Measurements from ENCODE around the gene MAPKAPK3. TPM values are rescaled to one million over a fixed set of nuclear protein-coding genes. Genes with fewer than 3 reads are reported as not detected.
A peak's percentile ranks its signal among the peaks of the same experiment; 100 is the strongest.

The MAPKAPK3 gene
- total and polyA plus RNA-seq, 7 experiments from 2014 or later, result 26.7 to 196 (median 53.4) TPM

- Mint-ChIP-seq H3K27me3 (peaks cover 0 to 2% (median 0%) of the 10 kb centered on the region in 5 donors), H3K27ac (peak overlapping the region; percentile 45 to 96 (median 93)), H3K36me3 (peaks cover 31 to 91% (median 36%) of the 10 kb centered on the region in 5 donors), H3K4me1 (peaks cover 52 to 92% (median 73%) of the 10 kb centered on the region in 7 donors), H3K9me3 (no peaks in the 10 kb centered on the region), H3K4me3 (peak overlapping the region; percentile 83 to 98 (median 92))
- Histone ChIP-seq H3K27me3 (ENCODE audit: control insufficient read depth in 2 of 2, insufficient read depth in 2 of 2, low read length in 2 of 2) (no peaks in the 10 kb centered on the region), H3K9me3 (ENCODE audit: control insufficient read depth in 2 of 3, low read length in 3 of 3) (no peaks in the 10 kb centered on the region), H3K27ac (ENCODE audit: low read depth, low read length) (peak overlapping the region; percentile 93), H3K4me1 (ENCODE audit: control insufficient read depth in 2 of 2, insufficient read depth in 2 of 2, low read length in 2 of 2) (peaks cover 65 to 70% of the 10 kb centered on the region in 2 donors), H3K36me3 (ENCODE audit: control insufficient read depth in 2 of 3, insufficient read depth in 3 of 3, low read length in 3 of 3) (peaks cover 18 to 71% (median 25%) of the 10 kb centered on the region in 3 experiments), H3K4me3 (ENCODE audit: low read length) (peak overlapping the region; percentile 93)
- ChIA-PET POLR2A (interaction anchor here (1.1 to 25.1 kb wide), 4 partner anchors 8 to 776 kb away, joined by 3 to 730 read pairs (median 256); partner anchors contain the start of genes C3orf18, HEMK1 and MANF), CTCF (interaction anchor here (1.1 to 13.9 kb wide), 6 partner anchors 8 to 45 kb away, joined by 3 to 578 read pairs (median 4); partner anchors contain the start of genes C3orf18, HEMK1 and MAPKAPK3)
- intact Hi-C loops (cut with micrococcal nuclease), result no loop called here
- ATAC-seq (no peak), DNase-seq (no peak)
Observed at GRCh38 chr3:50608278-50608677, 8.7 kb upstream of the MAPKAPK3 start.

- H3K9me3 ChIP-seq (ENCODE audit: control insufficient read depth in 2 of 3, low read length in 3 of 3), result no peaks in the 10 kb centered on the region
- H3K36me3 Mint-ChIP-seq, result peaks cover 31 to 90% (median 34%) of the 10 kb centered on the region in 5 donors
- peak overlapping the region; percentile 93 for H3K27ac ChIP-seq (ENCODE audit: low read depth, low read length)
- no peaks in the 10 kb centered on the region for H3K9me3 Mint-ChIP-seq
- peaks cover 65 to 70% of the 10 kb centered on the region in 2 donors for H3K4me1 ChIP-seq (ENCODE audit: control insufficient read depth in 2 of 2, insufficient read depth in 2 of 2, low read length in 2 of 2)
- no peaks in the 10 kb centered on the region for H3K27me3 ChIP-seq (ENCODE audit: control insufficient read depth in 2 of 2, insufficient read depth in 2 of 2, low read length in 2 of 2)
- ChIA-PET POLR2A (interaction anchor here (0.9 to 25.1 kb wide), 7 partner anchors 9 to 1061 kb away, joined by 3 to 730 read pairs (median 4); partner anchors contain the start of genes C3orf18, DCAF1, HEMK1 and MANF), CTCF (interaction anchor here (0.9 to 13.9 kb wide), 7 partner anchors 8 to 1644 kb away, joined by 3 to 578 read pairs (median 7); partner anchors contain the start of genes C3orf18 and HEMK1)
- H3K27ac Mint-ChIP-seq, result peak overlapping the region; percentile 53 to 96 (median 93)
- peaks cover 51 to 92% (median 73%) of the 10 kb centered on the region in 7 donors for H3K4me1 Mint-ChIP-seq
- H3K4me3 ChIP-seq (ENCODE audit: low read length), result peak overlapping the region; percentile 93
- peaks cover 0 to 2% (median 0%) of the 10 kb centered on the region in 5 donors for H3K27me3 Mint-ChIP-seq
- DNase-seq, result no peak
- intact Hi-C loops (cut with micrococcal nuclease), result no loop called here
- peaks cover 17 to 63% (median 25%) of the 10 kb centered on the region in 3 experiments for H3K36me3 ChIP-seq (ENCODE audit: control insufficient read depth in 2 of 3, insufficient read depth in 3 of 3, low read length in 3 of 3)
- no peak for ATAC-seq
- peak overlapping the region; percentile 83 to 98 (median 92) for H3K4me3 Mint-ChIP-seq
Observed at GRCh38 chr3:50609071-50609762, 7.7 kb upstream of the MAPKAPK3 start.

- peaks cover 0 to 2% (median 0%) of the 10 kb centered on the region in 11 donors for H3K9me3 Mint-ChIP-seq
- ChIA-PET CTCF (interaction anchor here (0.8 to 13.9 kb wide), 8 partner anchors 8 to 1644 kb away, joined by 3 to 578 read pairs (median 6); partner anchors contain the start of genes C3orf18 and HEMK1), POLR2A (interaction anchor here (0.9 to 25.1 kb wide), 5 partner anchors 10 to 1061 kb away, joined by 4 to 730 read pairs (median 101); partner anchors contain the start of genes C3orf18, DCAF1 and HEMK1)
- H3K27me3 ChIP-seq (ENCODE audit: control insufficient read depth in 2 of 2, insufficient read depth in 2 of 2, low read length in 2 of 2), result no peaks in the 10 kb centered on the region
- H3K27me3 Mint-ChIP-seq, result peaks cover 0 to 2% (median 0%) of the 10 kb centered on the region in 5 donors
- peak overlapping the region; percentile 83 to 98 (median 92) for H3K4me3 Mint-ChIP-seq
- peak overlapping the region; percentile 93 for H3K4me3 ChIP-seq (ENCODE audit: low read length)
- intact Hi-C loops (cut with micrococcal nuclease), result loop anchor here (2.0 to 10.0 kb wide), 6 partner anchors 107 to 1545 kb away; partner anchors contain the start of genes CACNA2D2 (in 1 of the 2), DUSP7 (in 1 of the 2), GNAI2 (in 1 of the 2) and HYAL3 (in 1 of the 2)
- peaks cover 65% of the 10 kb centered on the region in 2 donors for H3K4me1 ChIP-seq (ENCODE audit: control insufficient read depth in 2 of 2, insufficient read depth in 2 of 2, low read length in 2 of 2)
- no peaks in the 10 kb centered on the region for H3K9me3 ChIP-seq (ENCODE audit: control insufficient read depth in 2 of 3, low read length in 3 of 3)
- peaks cover 31 to 87% (median 34%) of the 10 kb centered on the region in 5 donors for H3K36me3 Mint-ChIP-seq
- ATAC-seq (no peak), DNase-seq (no peak)
- peak overlapping the region; percentile 93 for H3K27ac ChIP-seq (ENCODE audit: low read depth, low read length)
- H3K36me3 ChIP-seq (ENCODE audit: control insufficient read depth in 2 of 3, insufficient read depth in 3 of 3, low read length in 3 of 3), result peaks cover 12 to 58% (median 25%) of the 10 kb centered on the region in 3 experiments
- H3K4me1 Mint-ChIP-seq, result peaks cover 51 to 88% (median 72%) of the 10 kb centered on the region in 7 donors
- H3K27ac Mint-ChIP-seq, result peak overlapping the region; percentile 53 to 96 (median 93)
Observed at GRCh38 chr3:50609763-50610085, 7.2 kb upstream of the MAPKAPK3 start.

GRCh38 chr3:50610181-50610971 lies 6.6 kb upstream of the MAPKAPK3 start:
- Mint-ChIP-seq H3K27ac (peak overlapping the region; percentile 53 to 96 (median 93)), H3K27me3 (peaks cover 0 to 2% (median 0%) of the 10 kb centered on the region in 5 donors), H3K9me3 (peaks cover 0 to 2% (median 0%) of the 10 kb centered on the region in 11 donors), H3K36me3 (peaks cover 28 to 83% (median 32%) of the 10 kb centered on the region in 5 donors), H3K4me3 (peak overlapping the region; percentile 83 to 98 (median 92)), H3K4me1 (peaks cover 50 to 82% (median 65%) of the 10 kb centered on the region in 7 donors)
- H3K36me3 ChIP-seq (ENCODE audit: control insufficient read depth in 2 of 3, insufficient read depth in 3 of 3, low read length in 3 of 3), result peaks cover 9 to 53% (median 22%) of the 10 kb centered on the region in 3 experiments
- H3K4me3 ChIP-seq (ENCODE audit: low read length), result peak overlapping the region; percentile 93
- no peak for ATAC-seq
- no peaks in the 10 kb centered on the region for H3K27me3 ChIP-seq (ENCODE audit: control insufficient read depth in 2 of 2, insufficient read depth in 2 of 2, low read length in 2 of 2)
- POLR2A ChIA-PET, result interaction anchor here (0.6 to 25.1 kb wide), 7 partner anchors 10 to 1060 kb away, joined by 3 to 730 read pairs (median 4); partner anchors contain the start of genes C3orf18, DCAF1 and HEMK1
- H3K9me3 ChIP-seq (ENCODE audit: control insufficient read depth in 2 of 3, low read length in 3 of 3), result no peaks in the 10 kb centered on the region
- intact Hi-C loops (cut with micrococcal nuclease), result loop anchor here (2.0 to 10.0 kb wide), 6 partner anchors 108 to 1544 kb away; partner anchors contain the start of genes CACNA2D2 (in 1 of the 2), DUSP7 (in 1 of the 2), GNAI2 (in 1 of the 2) and HYAL3 (in 1 of the 2)
- DNase-seq, result peak in 1 of 9 donors; percentile 33
- CTCF ChIA-PET, result interaction anchor here (0.8 to 13.9 kb wide), 7 partner anchors 9 to 1643 kb away, joined by 3 to 578 read pairs (median 7); partner anchors contain the start of genes C3orf18 and HEMK1
- peak overlapping the region; percentile 93 for H3K27ac ChIP-seq (ENCODE audit: low read depth, low read length)
- H3K4me1 ChIP-seq (ENCODE audit: control insufficient read depth in 2 of 2, insufficient read depth in 2 of 2, low read length in 2 of 2), result peaks cover 59 to 62% of the 10 kb centered on the region in 2 donors

GRCh38 chr3:50610992-50611463 lies 5.9 kb upstream of the MAPKAPK3 start:
- H3K4me3 ChIP-seq (ENCODE audit: low read length), result peak overlapping the region; percentile 93
- H3K9me3 ChIP-seq (ENCODE audit: control insufficient read depth in 2 of 3, low read length in 3 of 3), result no peaks in the 10 kb centered on the region
- peak overlapping the region; percentile 93 for H3K27ac ChIP-seq (ENCODE audit: low read depth, low read length)
- ChIA-PET POLR2A (interaction anchor here (0.6 to 25.1 kb wide), 6 partner anchors 11 to 778 kb away, joined by 3 to 730 read pairs (median 52); partner anchors contain the start of genes C3orf18 and HEMK1), CTCF (interaction anchor here (0.9 to 13.9 kb wide), 6 partner anchors 9 to 37 kb away, joined by 3 to 578 read pairs (median 9); partner anchors contain the start of genes C3orf18 and HEMK1)
- ATAC-seq (no peak), DNase-seq (no peak)
- peaks cover 0 to 2% (median 0%) of the 10 kb centered on the region in 11 donors for H3K9me3 Mint-ChIP-seq
- H3K27me3 Mint-ChIP-seq, result peaks cover 0 to 2% (median 0%) of the 10 kb centered on the region in 5 donors
- H3K4me3 Mint-ChIP-seq, result peak overlapping the region; percentile 83 to 98 (median 92)
- peaks cover 56 to 61% of the 10 kb centered on the region in 2 donors for H3K4me1 ChIP-seq (ENCODE audit: control insufficient read depth in 2 of 2, insufficient read depth in 2 of 2, low read length in 2 of 2)
- peaks cover 9 to 46% (median 17%) of the 10 kb centered on the region in 3 experiments for H3K36me3 ChIP-seq (ENCODE audit: control insufficient read depth in 2 of 3, insufficient read depth in 3 of 3, low read length in 3 of 3)
- intact Hi-C loops (cut with micrococcal nuclease), result loop anchor here (1.0 to 10.0 kb wide), 9 partner anchors 10 to 1544 kb away; partner anchors contain the start of genes CACNA2D2 (in 1 of the 2), DUSP7 (in 1 of the 2), GNAI2 (in 1 of the 2) and HYAL3 (in 1 of the 2)
- no peaks in the 10 kb centered on the region for H3K27me3 ChIP-seq (ENCODE audit: control insufficient read depth in 2 of 2, insufficient read depth in 2 of 2, low read length in 2 of 2)
- H3K36me3 Mint-ChIP-seq, result peaks cover 22 to 80% (median 26%) of the 10 kb centered on the region in 5 donors
- peaks cover 50 to 80% (median 65%) of the 10 kb centered on the region in 7 donors for H3K4me1 Mint-ChIP-seq
- H3K27ac Mint-ChIP-seq, result peak overlapping the region; percentile 53 to 96 (median 93)

Measured in naive thymus-derived CD4-positive, alpha-beta T cell (primary cell).